ENCODE data around the gene ST6GALNAC5. TPM values are rescaled to one million over a fixed set of nuclear protein-coding genes. Genes with fewer than 3 reads are reported as not detected.

Gene ST6GALNAC5
- total and polyA plus RNA-seq, 2 donors (not counting 3 experiments of a cell fraction or from before 2014, with no cell fraction given): not detected

DNA sequence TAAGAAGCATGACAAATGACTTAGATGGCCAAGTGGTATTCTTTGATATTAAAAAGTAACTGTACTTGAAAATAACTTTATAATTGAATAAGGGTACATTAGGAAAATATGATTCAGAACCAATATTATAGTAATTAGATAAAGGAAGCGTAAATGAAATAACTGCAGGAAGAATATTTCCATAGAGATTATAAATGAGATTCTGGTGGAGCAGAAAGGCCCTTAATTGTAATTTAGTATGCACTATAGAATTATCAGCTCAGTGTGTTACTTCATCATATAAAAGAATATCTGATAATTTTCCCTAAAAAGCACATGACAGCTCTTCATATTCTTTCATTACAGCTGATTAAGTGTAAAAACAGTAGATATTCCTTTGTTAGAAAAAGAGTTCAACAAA, 180.3 kb downstream of the ST6GALNAC5 start:
- H3K27ac ChIP-seq (ENCODE audit: insufficient read depth, low read depth, low read length): no peak overlapping the region
- no peak overlapping the region for H2AFZ ChIP-seq (ENCODE audit: low read depth, low read length)
- no peak for TF ChIP-seq GATA2 (IDR thresholded peaks at IDR 0.05; ENCODE audit: insufficient read depth, insufficient read length, low read depth, low read length)
- no peak for TF ChIP-seq EZH2 (IDR thresholded peaks at IDR 0.05; ENCODE audit: borderline replicate concordance, low read depth, low read length, severe bottlenecking)
- TF ChIP-seq POLR2AphosphoS5 (IDR thresholded peaks at IDR 0.05; ENCODE audit: insufficient read depth, low read depth, low read length): no peak
- TF ChIP-seq FOS (IDR thresholded peaks at IDR 0.05; ENCODE audit: borderline replicate concordance, insufficient read depth, low read length): no peak
- TF ChIP-seq, protein P1, sequence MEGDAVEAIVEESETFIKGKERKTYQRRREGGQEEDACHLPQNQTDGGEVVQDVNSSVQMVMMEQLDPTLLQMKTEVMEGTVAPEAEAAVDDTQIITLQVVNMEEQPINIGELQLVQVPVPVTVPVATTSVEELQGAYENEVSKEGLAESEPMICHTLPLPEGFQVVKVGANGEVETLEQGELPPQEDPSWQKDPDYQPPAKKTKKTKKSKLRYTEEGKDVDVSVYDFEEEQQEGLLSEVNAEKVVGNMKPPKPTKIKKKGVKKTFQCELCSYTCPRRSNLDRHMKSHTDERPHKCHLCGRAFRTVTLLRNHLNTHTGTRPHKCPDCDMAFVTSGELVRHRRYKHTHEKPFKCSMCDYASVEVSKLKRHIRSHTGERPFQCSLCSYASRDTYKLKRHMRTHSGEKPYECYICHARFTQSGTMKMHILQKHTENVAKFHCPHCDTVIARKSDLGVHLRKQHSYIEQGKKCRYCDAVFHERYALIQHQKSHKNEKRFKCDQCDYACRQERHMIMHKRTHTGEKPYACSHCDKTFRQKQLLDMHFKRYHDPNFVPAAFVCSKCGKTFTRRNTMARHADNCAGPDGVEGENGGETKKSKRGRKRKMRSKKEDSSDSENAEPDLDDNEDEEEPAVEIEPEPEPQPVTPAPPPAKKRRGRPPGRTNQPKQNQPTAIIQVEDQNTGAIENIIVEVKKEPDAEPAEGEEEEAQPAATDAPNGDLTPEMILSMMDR (IDR thresholded peaks at IDR 0.05; ENCODE audit: extremely low read depth in 1 of 2, insufficient read depth in 1 of 2, low read depth in 1 of 2, low read length in 2 of 2): no peak
- no peak for TF ChIP-seq POLR2A (IDR thresholded peaks at IDR 0.05; ENCODE audit: low read depth, low read length)
- no peak for TF ChIP-seq JUN (IDR thresholded peaks at IDR 0.05; ENCODE audit: borderline replicate concordance, insufficient read depth, insufficient read length, low read depth)
- no peak for TF ChIP-seq MYC (IDR thresholded peaks at IDR 0.05; ENCODE audit: low read depth, low read length)
- TF ChIP-seq, protein P2, sequence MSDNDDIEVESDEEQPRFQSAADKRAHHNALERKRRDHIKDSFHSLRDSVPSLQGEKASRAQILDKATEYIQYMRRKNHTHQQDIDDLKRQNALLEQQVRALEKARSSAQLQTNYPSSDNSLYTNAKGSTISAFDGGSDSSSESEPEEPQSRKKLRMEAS (IDR thresholded peaks at IDR 0.05; ENCODE audit: insufficient read depth, insufficient read length): no peak
- H4K20me1 ChIP-seq (replicated peaks; ENCODE audit: control insufficient read depth, extremely low read depth, insufficient read depth, low read length): peaks cover 3% of the 10 kb centered on the region
- H3K9ac ChIP-seq (replicated peaks; ENCODE audit: extremely low read depth, insufficient read depth, low read length): no peak overlapping the region
- no peak overlapping the region for H3K4me2 ChIP-seq (ENCODE audit: insufficient read depth, low read length)
- no peaks in the 10 kb centered on the region for H3K9me1 ChIP-seq (replicated peaks; ENCODE audit: control insufficient read depth, extremely low read depth, insufficient read depth, low read length)
- dilution Hi-C loops (cut with MboI; ENCODE audit: extremely low pct_ligation_motif_present, low sequenced_read_pairs): no loop called here
- CTCF ChIA-PET: interaction anchor here (1.3 kb wide), 1 partner anchor 24 kb away, joined by 3 read pairs; no protein-coding TSS in a partner anchor
- no peaks in the 10 kb centered on the region for H3K79me2 ChIP-seq (ENCODE audit: control insufficient read depth, insufficient read depth, low read length)
- no peak overlapping the region for H3K4me3 ChIP-seq (replicated peaks in 1 of 3; ENCODE audit: insufficient read depth in 1 of 3, low read depth in 1 of 3, low read length in 3 of 3)
- no peaks in the 10 kb centered on the region for H3K27me3 ChIP-seq (ENCODE audit: control insufficient read depth in 2 of 2, insufficient read depth in 2 of 2, low read length in 2 of 2)
- H3K36me3 ChIP-seq (ENCODE audit: control insufficient read depth in 2 of 2, extremely low read depth in 1 of 2, insufficient read depth in 2 of 2, low read length in 2 of 2): no peaks in the 10 kb centered on the region
- DNase-seq (ENCODE audit: low read depth, low spot score) (no peak), FAIRE-seq (no peak)
- BruUV-seq (replicated peaks): no TSS peak
- H3K4me1 ChIP-seq (ENCODE audit: control insufficient read depth, extremely low read depth, insufficient read depth, low read length): no peaks in the 10 kb centered on the region
- no peaks in the 10 kb centered on the region for H3K9me3 ChIP-seq (replicated peaks; ENCODE audit: control insufficient read depth, insufficient read depth, low read length)
- intact Hi-C loops (cut with micrococcal nuclease): no loop called here
- POLR2A ChIA-PET: no interaction called here

All from endothelial cell of umbilical vein (primary cell).